Caco-2 (cell line): Measurements from ENCODE around the gene INPP4A. TPM values are rescaled to one million over a fixed set of nuclear protein-coding genes. Genes with fewer than 3 reads are reported as not detected.

Source experiments
- Bru-seq: library from RNA; stranded (reverse); fragments of 400-500 nt; gene quantifications from one replicate; lab custom pipeline; 2021; lab: Mats Ljungman, UMichigan
- BruChase-seq, 2 experiments: library from RNA; stranded (reverse); fragments of 400-500 nt; gene quantifications; one replicate each; lab custom pipeline; 2021; lab: Mats Ljungman, UMichigan
- BruUV-seq: library from RNA; stranded (reverse); fragments of 400-500 nt; replicated peaks from 2 replicates; lab custom pipeline; 2021; lab: Mats Ljungman, UMichigan
- CTCF ChIA-PET: fragments of 300-600 bp; sonication (Branson Sonifier 250); formaldehyde crosslinking; loops from one replicate; lab custom pipeline; 2022; ENCODE audit warnings: antibody characterized with exemption; lab: Charles Lee
- POLR2A ChIA-PET: fragments of 300-600 bp; sonication (Branson Sonifier 250); formaldehyde crosslinking; loops from one replicate; lab custom pipeline; 2022; ENCODE audit warnings: antibody characterized with exemption; lab: Charles Lee
- DNase-seq, 2 experiments: peaks; one replicate each; pipeline versions ENCODE4 v3.0.0 to v3.0.0-alpha.2; 2020 to 2022
- H3K27me3 ChIP-seq: replicated peaks from 2 replicates; pipeline ENCODE4 v1.6.0; 2011; ENCODE audit warnings: low read length; ENCODE audit not compliant: control insufficient read depth, insufficient read depth
- H3K36me3 ChIP-seq: 2 replicates; pipeline ENCODE4 v1.5.1; 2011; ENCODE audit warnings: low read length; ENCODE audit not compliant: control insufficient read depth, insufficient read depth
- H3K4me1 ChIP-seq: fragments of 250-450 bp; sonication (Bioruptor Pico); 2 replicates; pipeline ENCODE4 v1.5.1; 2020; ENCODE audit warnings: mild to moderate bottlenecking
- H3K4me3 ChIP-seq: 2 replicates; pipeline ENCODE4 v1.5.1; 2011; ENCODE audit warnings: low read depth, mild to moderate bottlenecking, control low read depth, low read length
- H3K9me3 ChIP-seq: fragments of 250-450 bp; sonication (Bioruptor Pico); 2 replicates; pipeline ENCODE4 v1.5.1; 2020; ENCODE audit warnings: mild to moderate bottlenecking, moderate library complexity
- H3K27ac Mint-ChIP-seq: one replicate; pipeline ENCODE4 v1.8.0; 2022; ENCODE audit warnings: mixed read lengths; ENCODE audit not compliant: unreplicated experiment
- H3K27me3 Mint-ChIP-seq: one replicate; pipeline ENCODE4 v1.8.0; 2022; ENCODE audit warnings: mixed read lengths; ENCODE audit not compliant: insufficient read depth, unreplicated experiment
- H3K36me3 Mint-ChIP-seq: one replicate; pipeline ENCODE4 v1.8.0; 2022; ENCODE audit warnings: mild to moderate bottlenecking, mixed read lengths; ENCODE audit not compliant: insufficient read depth, unreplicated experiment
- H3K4me1 Mint-ChIP-seq: one replicate; pipeline ENCODE4 v1.8.0; 2022; ENCODE audit warnings: low read depth, mixed read lengths; ENCODE audit not compliant: unreplicated experiment
- H3K4me3 Mint-ChIP-seq: one replicate; pipeline ENCODE4 v1.8.0; 2022; ENCODE audit warnings: mild to moderate bottlenecking, moderate library complexity, mixed read lengths; ENCODE audit not compliant: unreplicated experiment
- H3K9me3 Mint-ChIP-seq: one replicate; pipeline ENCODE4 v1.8.0; 2022; ENCODE audit warnings: mixed read lengths; ENCODE audit not compliant: unreplicated experiment
- intact Hi-C: fragments of 100-400 bp; cut with micrococcal nuclease; formaldehyde crosslinking; loops from one replicate; pipeline ENCODE4 v1.10.0; 2022; ENCODE audit not compliant: unreplicated experiment
- long read RNA-seq: library from polyadenylated mRNA; stranded (forward); transcript quantifications from one replicate; pipeline ENCODE4 v2.0.0, GENCODE V29; 2022
- total RNA-seq: library from RNA; stranded (reverse); gene quantifications from 2 replicates; pipeline ENCODE4 v1.2.3, GENCODE V29; 2022
- TF ChIP-seq, protein P1 (sequence below), 2 experiments: fragments of 200-600 bp in 1 of 2; IDR thresholded peaks; 1 replicate in 1 of 2; 2 replicates in 1 of 2; pipeline versions ENCODE4 v1.5.1 to v1.8.0; 2011 to 2022; ENCODE audit warnings: antibody characterized with exemption in 1 of 2, control low read depth in 1 of 2, inconsistent platforms in 1 of 2, low read depth in 1 of 2, low read length in 1 of 2, mild to moderate bottlenecking in 1 of 2, moderate library complexity in 1 of 2; ENCODE audit not compliant: insufficient read depth in 1 of 2, severe bottlenecking in 1 of 2, unreplicated experiment in 1 of 2

Gene INPP4A
- total RNA-seq (24.9 and 26.3 TPM in 2 replicates), Bru-seq, nascent RNA (percentile 67 among the genes with signal in this experiment), BruChase-seq, experiment 1, labeled RNA remaining after a 2-hour chase (percentile 74 among the genes with signal in this experiment), BruChase-seq, experiment 2, labeled RNA remaining after a 6-hour chase (percentile 68 among the genes with signal in this experiment)
- long read RNA-seq, partial matches to known transcripts: 6 of 22 reads
- long read RNA-seq, other reads (novel, unspliced or antisense): 13 of 22 reads

DNA sequence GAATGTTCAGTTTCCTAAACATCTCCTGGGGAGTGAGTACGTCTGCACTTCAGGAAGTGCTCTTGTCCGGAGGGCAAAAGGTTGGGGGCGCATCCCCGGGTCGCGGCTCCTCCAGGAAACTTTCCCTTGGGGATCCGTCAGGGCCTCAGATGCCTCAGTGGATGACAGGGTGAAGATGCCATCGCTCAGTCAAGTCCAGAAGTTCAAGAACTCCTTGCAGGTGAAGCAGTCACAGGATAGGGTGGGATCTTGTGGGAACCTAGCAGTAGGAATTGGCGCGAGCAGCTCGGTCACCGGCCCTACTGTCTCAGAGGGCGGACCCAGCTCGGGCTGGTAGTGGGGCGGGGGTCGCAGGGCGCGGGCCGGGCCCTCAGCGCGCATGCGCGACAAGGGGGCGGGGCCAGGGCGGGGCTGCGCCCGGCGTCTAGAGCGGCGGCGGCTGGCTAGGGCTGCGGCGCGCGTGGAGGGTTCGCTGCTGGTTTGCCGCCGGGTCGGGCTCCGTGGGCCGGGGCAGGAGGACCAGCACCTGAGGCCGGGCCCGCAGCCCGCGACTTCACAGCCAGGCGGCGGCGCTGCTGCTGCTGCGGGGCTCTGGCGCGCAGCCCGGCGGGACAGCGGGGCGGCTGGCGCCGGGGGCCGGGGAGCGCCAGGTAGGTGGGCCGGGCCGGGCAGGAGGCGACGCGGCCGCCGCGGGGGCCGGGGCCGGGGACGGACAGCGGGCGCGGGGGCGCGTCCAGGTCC lies at the start of gene INPP4A:
Gene INPP4A, plus strand, starts transcription at position 423 of the 741 bp plus-strand sequence. CDS start 75,191 bp downstream, outside the sequence.
- intact Hi-C loops: loop anchor here (1.0 kb wide), 1 partner anchor 31 kb away; no protein-coding TSS in a partner anchor
- H3K27me3 Mint-ChIP-seq: no peaks in the 10 kb centered on the region
- POLR2A ChIA-PET: interaction anchor here (0.6 to 1.0 kb wide), 3 partner anchors 13 to 261 kb away, joined by 5 to 12 read pairs (median 5); no protein-coding TSS in a partner anchor
- peak within 1 kb of the TSS; percentile 76 for H3K27ac Mint-ChIP-seq
- H3K36me3 ChIP-seq: no peaks in the 10 kb centered on the region
- TF ChIP-seq, protein P1, sequence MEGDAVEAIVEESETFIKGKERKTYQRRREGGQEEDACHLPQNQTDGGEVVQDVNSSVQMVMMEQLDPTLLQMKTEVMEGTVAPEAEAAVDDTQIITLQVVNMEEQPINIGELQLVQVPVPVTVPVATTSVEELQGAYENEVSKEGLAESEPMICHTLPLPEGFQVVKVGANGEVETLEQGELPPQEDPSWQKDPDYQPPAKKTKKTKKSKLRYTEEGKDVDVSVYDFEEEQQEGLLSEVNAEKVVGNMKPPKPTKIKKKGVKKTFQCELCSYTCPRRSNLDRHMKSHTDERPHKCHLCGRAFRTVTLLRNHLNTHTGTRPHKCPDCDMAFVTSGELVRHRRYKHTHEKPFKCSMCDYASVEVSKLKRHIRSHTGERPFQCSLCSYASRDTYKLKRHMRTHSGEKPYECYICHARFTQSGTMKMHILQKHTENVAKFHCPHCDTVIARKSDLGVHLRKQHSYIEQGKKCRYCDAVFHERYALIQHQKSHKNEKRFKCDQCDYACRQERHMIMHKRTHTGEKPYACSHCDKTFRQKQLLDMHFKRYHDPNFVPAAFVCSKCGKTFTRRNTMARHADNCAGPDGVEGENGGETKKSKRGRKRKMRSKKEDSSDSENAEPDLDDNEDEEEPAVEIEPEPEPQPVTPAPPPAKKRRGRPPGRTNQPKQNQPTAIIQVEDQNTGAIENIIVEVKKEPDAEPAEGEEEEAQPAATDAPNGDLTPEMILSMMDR (IDR thresholded peaks at IDR 0.05; ENCODE audit: insufficient read depth in 1 of 2, low read depth in 1 of 2, low read length in 1 of 2, severe bottlenecking in 1 of 2, unreplicated experiment in 1 of 2): no peak
- H3K4me3 Mint-ChIP-seq: peak within 1 kb of the TSS; percentile 82
- no peaks in the 10 kb centered on the region for H3K27me3 ChIP-seq
- CTCF ChIA-PET: interaction anchor here (0.6 kb wide), 5 partner anchors 12 to 1803 kb away, joined by 3 to 4 read pairs (median 4); no protein-coding TSS in a partner anchor
- BruUV-seq: no TSS peak
- peak within 1 kb of the TSS; percentile 78 for H3K4me3 ChIP-seq
- H3K9me3 ChIP-seq: no peaks in the 10 kb centered on the region
- peak; percentile 83 to 89 for DNase-seq
- peaks cover 7% of the 10 kb centered on the region for H3K36me3 Mint-ChIP-seq
- H3K4me1 ChIP-seq: peaks cover 44% of the 10 kb centered on the region
- H3K9me3 Mint-ChIP-seq: peaks cover 6% of the 10 kb centered on the region
- peaks cover 15% of the 10 kb centered on the region for H3K4me1 Mint-ChIP-seq

DNA sequence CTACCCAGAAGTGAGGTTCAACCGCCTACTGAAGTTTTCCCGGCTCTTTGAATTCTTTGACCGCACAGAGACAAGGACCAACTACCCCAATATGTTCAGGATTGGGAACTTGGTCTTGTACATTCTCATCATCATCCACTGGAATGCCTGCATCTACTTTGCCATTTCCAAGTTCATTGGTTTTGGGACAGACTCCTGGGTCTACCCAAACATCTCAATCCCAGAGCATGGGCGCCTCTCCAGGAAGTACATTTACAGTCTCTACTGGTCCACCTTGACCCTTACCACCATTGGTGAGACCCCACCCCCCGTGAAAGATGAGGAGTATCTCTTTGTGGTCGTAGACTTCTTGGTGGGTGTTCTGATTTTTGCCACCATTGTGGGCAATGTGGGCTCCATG lies 48.7 kb upstream of the INPP4A start:
- ChIA-PET POLR2A (no interaction called here), CTCF (no interaction called here)
- BruUV-seq: no TSS peak
- no peaks in the 10 kb centered on the region for H3K4me1 Mint-ChIP-seq
- H3K4me3 ChIP-seq: no peak overlapping the region
- H3K36me3 ChIP-seq: no peaks in the 10 kb centered on the region
- intact Hi-C loops: loop anchor here (10.0 kb wide), 1 partner anchor 421 kb away; no protein-coding TSS in a partner anchor
- peaks cover 26% of the 10 kb centered on the region for H3K27me3 Mint-ChIP-seq
- no peaks in the 10 kb centered on the region for H3K36me3 Mint-ChIP-seq
- H3K4me1 ChIP-seq: no peaks in the 10 kb centered on the region
- no peak overlapping the region for H3K4me3 Mint-ChIP-seq
- TF ChIP-seq, protein P1 (IDR thresholded peaks at IDR 0.05; ENCODE audit: insufficient read depth in 1 of 2, low read depth in 1 of 2, low read length in 1 of 2, severe bottlenecking in 1 of 2, unreplicated experiment in 1 of 2): no peak
- no peaks in the 10 kb centered on the region for H3K9me3 ChIP-seq
- H3K27me3 ChIP-seq: no peaks in the 10 kb centered on the region; the same call in none of the 2 replicates
- H3K9me3 Mint-ChIP-seq: no peaks in the 10 kb centered on the region
- H3K27ac Mint-ChIP-seq: no peak overlapping the region
- no peak for DNase-seq

DNA sequence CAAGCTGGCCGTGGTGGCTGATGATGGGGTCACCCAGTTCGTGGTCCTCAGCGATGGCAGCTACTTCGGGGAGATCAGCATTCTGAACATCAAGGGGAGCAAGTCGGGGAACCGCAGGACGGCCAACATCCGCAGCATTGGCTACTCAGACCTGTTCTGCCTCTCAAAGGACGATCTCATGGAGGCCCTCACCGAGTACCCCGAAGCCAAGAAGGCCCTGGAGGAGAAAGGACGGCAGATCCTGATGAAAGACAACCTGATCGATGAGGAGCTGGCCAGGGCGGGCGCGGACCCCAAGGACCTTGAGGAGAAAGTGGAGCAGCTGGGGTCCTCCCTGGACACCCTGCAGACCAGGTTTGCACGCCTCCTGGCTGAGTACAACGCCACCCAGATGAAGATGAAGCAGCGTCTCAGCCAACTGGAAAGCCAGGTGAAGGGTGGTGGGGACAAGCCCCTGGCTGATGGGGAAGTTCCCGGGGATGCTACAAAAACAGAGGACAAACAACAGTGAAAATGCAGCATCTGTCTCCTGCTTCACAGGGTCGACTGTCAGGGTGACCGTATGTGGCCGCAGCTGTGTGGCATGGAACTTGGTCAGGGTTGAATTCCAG lies 47.8 kb upstream of the INPP4A start:
- H3K4me1 ChIP-seq: no peaks in the 10 kb centered on the region
- H3K4me3 Mint-ChIP-seq: no peak overlapping the region
- H3K27ac Mint-ChIP-seq: no peak overlapping the region
- H3K4me1 Mint-ChIP-seq: no peaks in the 10 kb centered on the region
- ChIA-PET CTCF (no interaction called here), POLR2A (no interaction called here)
- H3K27me3 Mint-ChIP-seq: peaks cover 34% of the 10 kb centered on the region
- DNase-seq: no peak
- no peaks in the 10 kb centered on the region; the same call in none of the 2 replicates for H3K27me3 ChIP-seq
- intact Hi-C loops: loop anchor here (10.0 kb wide), 1 partner anchor 422 kb away; no protein-coding TSS in a partner anchor
- no peak overlapping the region for H3K4me3 ChIP-seq
- BruUV-seq: no TSS peak
- H3K9me3 Mint-ChIP-seq: no peaks in the 10 kb centered on the region
- no peaks in the 10 kb centered on the region for H3K9me3 ChIP-seq
- no peaks in the 10 kb centered on the region for H3K36me3 ChIP-seq
- TF ChIP-seq, protein P1 (IDR thresholded peaks at IDR 0.05; ENCODE audit: insufficient read depth in 1 of 2, low read depth in 1 of 2, low read length in 1 of 2, severe bottlenecking in 1 of 2, unreplicated experiment in 1 of 2): no peak
- no peaks in the 10 kb centered on the region for H3K36me3 Mint-ChIP-seq
